Stimulated activated CD4-positive, alpha-beta T cell treated with anti-CD3 and anti-CD28 coated beads, Interleukin-4, amount 100 ng/mL, for 24 hours (primary cell): Measurements from ENCODE around the gene GOSR1.
"Not testable (repeated sequence)": the region's sequence is repeated elsewhere in the genome, so short reads cannot be mapped to it uniquely, and the experiment has no call there.

ENCODE experiments used
- DNase-seq: peaks from one replicate; pipeline ENCODE4 v3.0.0-alpha.2; 2020

Gene GOSR1

DNA sequence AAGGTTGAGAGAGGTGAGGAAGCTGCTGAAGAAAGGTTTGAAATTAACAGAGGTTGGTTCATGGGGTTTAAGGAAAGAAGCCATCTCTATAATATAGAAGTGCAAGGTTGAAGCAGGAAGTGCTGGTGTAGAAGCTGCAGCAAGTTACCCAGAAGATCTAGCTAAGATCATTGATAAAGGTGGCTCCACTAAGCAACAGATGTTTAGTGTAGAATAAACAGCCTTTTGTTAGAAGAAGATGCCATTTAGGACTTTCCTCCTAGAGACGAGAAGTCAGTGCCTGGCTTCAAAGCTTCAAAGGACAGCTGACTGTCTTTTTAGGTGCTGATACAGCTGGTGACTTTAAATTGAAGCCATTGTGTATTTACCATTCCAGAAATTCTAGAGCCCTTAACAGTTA, 29.3 kb downstream of the GOSR1 start:
- DNase-seq = no peak

GRCh38 chr17:30513346-30513745, 36.1 kb downstream of the GOSR1 start:
- no peak for DNase-seq

DNA sequence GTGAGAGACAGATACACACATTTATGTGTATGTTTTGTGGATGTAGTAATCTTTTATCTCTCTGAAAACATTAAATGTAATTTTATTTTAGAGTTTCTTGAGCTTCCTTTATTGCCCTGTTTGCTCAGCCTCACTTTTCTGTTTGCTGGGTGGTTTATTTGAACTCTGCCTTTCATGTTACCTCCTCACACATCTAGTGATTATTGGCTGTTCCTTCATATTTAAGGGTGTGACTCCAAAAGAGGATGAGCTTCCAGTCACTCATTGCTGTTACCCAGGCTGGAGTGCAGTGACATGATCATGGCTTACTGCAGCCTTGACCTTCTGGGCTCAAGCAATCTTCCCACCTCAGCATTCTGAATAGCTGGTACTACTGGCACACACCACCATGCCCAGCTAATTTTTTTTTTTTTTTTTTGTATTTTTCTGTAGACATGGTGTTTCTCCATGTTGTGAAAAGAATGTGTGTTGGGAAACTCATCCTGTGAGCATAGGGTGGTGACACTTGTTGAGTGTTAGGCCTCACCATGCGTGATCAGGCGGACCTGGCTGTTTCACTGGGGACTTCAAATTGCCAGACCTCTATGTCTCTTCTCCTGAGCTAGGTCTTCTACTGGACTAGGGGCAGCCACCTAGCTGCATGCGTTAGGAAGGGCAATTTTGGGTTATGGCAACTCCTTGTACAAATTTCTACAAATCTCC, 37.8 kb downstream of the GOSR1 start:
- DNase-seq = no peak

DNA sequence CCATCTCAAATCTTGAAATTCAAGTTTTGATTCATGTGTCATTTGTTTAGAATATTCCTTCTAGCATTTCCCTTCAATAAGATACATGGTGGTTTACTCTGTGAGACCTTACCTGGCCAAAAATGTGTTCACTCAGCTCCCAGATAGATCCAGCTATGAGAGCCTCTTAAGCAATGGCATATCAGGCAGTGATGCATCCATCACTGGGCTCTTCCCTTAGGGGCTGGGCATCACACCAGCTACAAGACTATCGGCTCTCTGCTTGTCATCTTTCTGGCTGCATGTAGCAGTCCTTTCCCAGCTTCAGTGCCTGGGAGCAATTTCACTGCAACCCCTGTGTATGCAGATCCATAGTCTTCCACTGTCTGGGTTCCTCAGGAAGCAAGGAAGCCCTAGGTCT, 40.6 kb downstream of the GOSR1 start:
- no peak for DNase-seq

DNA sequence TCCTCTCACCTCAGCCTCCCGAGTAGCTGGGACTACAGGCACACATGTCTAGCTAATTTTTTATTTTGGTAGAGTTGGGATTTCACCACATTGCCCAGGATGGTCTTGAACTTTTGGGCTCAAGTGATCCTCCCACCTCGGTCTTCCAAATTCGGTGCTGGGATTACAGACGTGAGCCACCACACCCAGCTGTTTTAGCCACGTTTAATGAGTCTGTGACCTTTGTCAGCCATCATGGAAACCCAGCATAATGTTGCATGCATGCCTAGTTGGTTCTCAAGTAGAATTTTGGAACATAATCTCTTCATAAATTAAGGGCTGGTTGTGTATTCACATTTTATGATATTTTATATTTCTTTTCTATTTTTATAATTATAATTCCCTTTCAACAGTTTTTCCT, 42.0 kb downstream of the GOSR1 start:
- no peak for DNase-seq

DNA sequence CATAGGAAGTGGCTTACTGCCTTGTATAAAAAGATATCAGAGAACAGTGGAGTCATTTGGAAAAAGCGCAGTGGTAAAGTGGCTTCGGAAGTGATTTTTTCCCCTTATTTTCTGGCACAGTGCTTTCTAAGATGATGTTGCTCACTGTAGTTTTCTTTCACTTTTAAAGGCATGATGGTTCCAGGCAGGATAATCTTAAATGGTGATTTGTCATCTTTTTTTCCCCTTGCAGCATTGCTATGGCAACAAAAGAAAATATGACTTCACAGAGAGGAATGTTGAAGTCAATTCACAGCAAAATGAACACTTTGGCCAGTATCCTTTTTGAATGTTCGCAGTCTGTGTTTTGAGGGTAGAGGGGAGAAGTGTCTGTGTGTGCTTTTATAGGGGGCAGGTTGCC, 42.5 kb downstream of the GOSR1 start:
- DNase-seq = no peak

- DNase-seq = no peak
Measured at GRCh38 chr17:30520436-30520835, 43.2 kb downstream of the GOSR1 start.

GRCh38 chr17:30520882-30521281, 43.7 kb downstream of the GOSR1 start:
- DNase-seq = no peak

DNA sequence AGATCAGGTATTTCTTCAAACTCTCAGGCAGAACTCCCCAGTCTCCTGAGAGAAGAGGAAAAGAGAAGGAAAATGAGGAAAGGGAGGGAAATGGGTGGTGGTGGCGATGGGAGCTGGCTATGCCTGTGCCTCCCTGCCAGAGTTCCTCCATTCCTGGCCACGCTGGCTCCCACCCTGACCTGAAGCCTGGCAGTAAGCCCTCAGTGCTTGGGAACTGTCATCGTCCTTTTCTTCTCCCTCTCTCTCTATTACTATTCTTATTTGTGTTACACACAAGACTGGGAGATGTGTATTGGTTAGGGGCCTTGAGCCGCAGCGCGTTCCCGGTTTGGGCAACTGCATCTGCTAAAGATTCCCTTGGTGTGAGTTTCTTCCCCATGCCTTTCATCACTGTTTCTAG, 44.6 kb downstream of the GOSR1 start:
- no peak for DNase-seq

DNA sequence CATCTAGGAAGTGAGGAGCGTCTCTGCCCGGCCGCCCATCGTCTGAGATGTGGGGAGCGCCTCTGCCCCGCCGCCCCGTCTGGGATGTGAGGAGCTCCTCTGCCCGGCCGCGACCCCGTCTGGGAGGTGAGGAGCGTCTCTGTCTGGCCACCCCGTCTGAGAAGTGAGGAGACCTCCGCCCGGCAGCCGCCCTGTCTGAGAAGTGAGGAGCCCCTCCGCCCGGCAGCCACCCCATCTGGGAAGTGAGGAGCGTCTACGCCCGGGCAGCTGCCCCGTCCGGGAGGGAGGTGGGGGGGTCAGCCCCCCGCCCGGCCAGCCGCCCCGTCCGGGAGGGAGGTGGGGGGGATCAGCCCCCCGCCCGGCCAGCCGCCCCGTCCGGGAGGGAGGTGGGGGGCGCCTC, 46.0 kb downstream of the GOSR1 start:
- DNase-seq = not testable (repeated sequence)

- no peak for DNase-seq
Measured at GRCh38 chr17:30524847-30525246, 47.6 kb downstream of the GOSR1 start.

GRCh38 chr17:30526401-30526800, 49.2 kb downstream of the GOSR1 start:
- no peak for DNase-seq

DNA sequence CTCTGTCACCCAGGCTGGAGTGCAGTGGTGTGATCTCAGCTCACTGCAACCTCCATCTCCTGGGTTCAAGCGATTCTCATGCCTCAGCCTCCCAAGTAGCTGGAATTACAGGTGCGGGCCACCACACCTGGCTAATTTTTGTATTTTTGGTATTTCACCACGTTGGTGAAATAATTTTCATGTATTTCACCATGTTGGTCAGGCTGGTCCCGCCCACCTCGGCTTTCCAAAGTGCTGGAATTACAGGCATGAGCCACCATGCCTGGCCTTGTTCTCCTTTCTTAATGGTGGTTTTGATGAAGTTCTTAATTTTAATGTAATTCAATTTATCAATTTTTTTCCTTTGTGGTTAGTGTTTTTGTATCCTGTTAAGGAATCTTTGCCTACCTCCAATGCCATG, 51.5 kb downstream of the GOSR1 start:
- DNase-seq = not testable (repeated sequence)

DNA sequence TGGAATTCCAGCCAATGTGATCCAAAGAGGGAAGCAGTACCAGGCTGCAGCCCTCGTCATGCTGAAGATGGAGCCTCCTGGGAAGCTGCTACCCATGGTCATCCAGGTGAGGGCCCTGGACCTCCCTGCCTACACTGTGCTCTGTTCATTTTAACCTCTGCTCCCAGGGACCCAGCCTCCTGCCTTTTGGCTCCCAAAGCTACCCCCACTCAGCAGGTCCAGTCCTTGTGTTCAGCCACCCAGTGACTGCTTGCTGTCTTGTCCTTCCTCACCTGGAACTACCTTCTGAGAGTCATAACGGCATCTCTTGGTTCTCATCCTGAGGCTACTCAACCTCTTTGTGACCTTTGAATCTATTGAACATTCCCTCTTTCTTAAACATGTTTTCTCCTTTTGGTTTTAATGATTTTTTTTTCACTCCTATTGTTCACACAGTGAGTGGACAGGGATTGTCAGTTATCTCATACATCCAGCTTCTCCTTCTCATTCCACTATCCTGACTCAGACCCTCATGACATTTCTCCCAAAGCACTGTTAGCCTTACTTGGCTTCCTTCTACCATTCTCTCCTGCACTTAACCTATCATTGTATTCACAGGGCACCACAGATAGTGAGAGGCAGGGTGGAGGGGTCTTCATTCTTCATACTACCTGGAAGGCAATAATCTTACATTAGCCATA, 53.3 kb downstream of the GOSR1 start:
- DNase-seq = no peak

- DNase-seq = no peak
Measured at GRCh38 chr17:30532871-30533270, 55.7 kb downstream of the GOSR1 start.

GRCh38 chr17:30534298-30534697, 57.1 kb downstream of the GOSR1 start:
- no peak for DNase-seq

- no peak for DNase-seq
Measured at GRCh38 chr17:30534938-30535921, 58.0 kb downstream of the GOSR1 start.

- DNase-seq = not testable (repeated sequence)
Measured at GRCh38 chr17:30536846-30537245, 59.6 kb downstream of the GOSR1 start.

DNA sequence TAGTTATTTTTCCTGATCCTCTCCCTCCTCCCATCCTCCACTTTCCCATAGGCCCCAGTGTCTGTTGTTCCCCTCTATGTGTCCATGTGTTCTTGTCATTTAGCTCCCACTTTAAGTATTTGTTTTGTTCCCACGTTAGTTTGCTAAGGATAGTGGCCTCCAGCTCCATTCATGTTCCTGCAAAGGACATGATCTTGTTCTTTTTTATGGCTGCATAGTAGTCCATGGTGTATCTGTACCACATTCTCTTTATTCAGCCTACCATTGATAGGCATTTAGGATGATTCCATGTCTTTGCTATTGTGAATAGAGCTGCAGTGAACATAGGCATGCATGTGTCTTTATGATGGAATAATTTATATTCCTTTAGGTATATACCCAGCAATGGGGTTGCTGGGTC, 60.5 kb downstream of the GOSR1 start:
- DNase-seq = not testable (repeated sequence)

- DNase-seq = no peak
Measured at GRCh38 chr17:30541802-30542201, 64.6 kb downstream of the GOSR1 start.

DNA sequence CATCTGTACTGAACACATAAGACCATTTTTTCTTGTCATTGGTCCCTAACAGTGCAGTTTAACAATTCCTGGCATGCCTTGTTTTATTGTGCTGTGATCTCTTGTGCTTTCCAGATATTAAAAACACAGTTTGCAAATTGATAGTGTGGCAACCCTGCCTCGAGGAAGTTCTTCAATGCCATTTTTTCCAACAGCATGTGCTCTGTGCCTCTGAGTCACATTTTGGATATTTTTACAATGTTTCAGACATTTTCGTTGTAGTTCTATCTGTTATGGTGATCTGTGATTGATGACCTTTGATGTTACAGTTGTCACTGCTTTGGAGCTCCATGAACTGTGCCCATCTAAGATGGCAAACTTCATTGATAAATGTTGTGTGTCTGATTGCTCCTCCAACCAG, 66.2 kb downstream of the GOSR1 start:
- DNase-seq = no peak

DNA sequence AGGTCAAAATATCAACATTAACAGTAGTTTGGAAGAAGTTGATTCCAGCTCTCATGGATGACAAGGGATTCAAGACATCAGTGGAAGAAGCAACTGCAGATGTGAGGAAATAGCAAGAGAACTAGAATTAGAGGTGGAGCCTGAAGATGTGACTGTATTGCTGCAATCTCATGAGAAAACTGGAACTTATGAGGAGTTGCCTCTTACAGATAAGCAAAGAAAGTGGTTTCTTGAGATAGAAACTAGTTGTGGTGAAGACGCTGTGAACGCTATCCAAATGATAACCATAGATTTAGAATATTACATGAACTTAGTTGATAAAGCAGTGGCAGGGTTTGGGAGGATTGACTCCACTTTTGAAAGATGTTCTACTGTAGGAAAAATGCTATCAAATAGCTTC, 67.8 kb downstream of the GOSR1 start:
- no peak for DNase-seq

GRCh38 chr17:30547778-30548573, 70.8 kb downstream of the GOSR1 start:
- no peak for DNase-seq
